K562 (cell line): ENCODE data around the gene ARL2. TPM values are rescaled to one million over a fixed set of nuclear protein-coding genes. Genes with fewer than 3 reads are reported as not detected.
A peak's percentile ranks its signal among the peaks of the same experiment; 100 is the strongest.

ENCODE experiments used
- BMI1 ChIP-seq: fragments of 150-350 bp; IDR thresholded peaks from 2 replicates; pipeline ENCODE4 v1.6.1; 2014; ENCODE audit warnings: low read length
- CBFA2T2 ChIP-seq: fragments of 450-650 bp; conservative IDR thresholded peaks from 2 replicates; pipeline ENCODE4 v1.6.1; 2017; ENCODE audit warnings: mild to moderate bottlenecking
- CBX5 ChIP-seq: IDR thresholded peaks from 2 replicates; pipeline ENCODE4 v1.6.1; 2014; ENCODE audit warnings: low read depth, borderline replicate concordance
- CGGBP1 ChIP-seq: fragments of 250-450 bp; sonication (Bioruptor Pico); IDR thresholded peaks from 2 replicates; pipeline ENCODE4 v1.9.0; 2021; ENCODE audit warnings: mild to moderate bottlenecking
- EHMT2 ChIP-seq: fragments of 450-650 bp; IDR thresholded peaks from 2 replicates; pipeline ENCODE4 v1.6.1; 2018; ENCODE audit warnings: antibody characterized with exemption
- FOXA1 ChIP-seq: fragments of 450-650 bp; IDR thresholded peaks from 2 replicates; pipeline ENCODE4 v1.6.1; 2016; ENCODE audit warnings: mild to moderate bottlenecking, borderline replicate concordance
- HLTF ChIP-seq: fragments of 450-650 bp; IDR thresholded peaks from 2 replicates; pipeline ENCODE4 v1.6.1; 2016
- HNRNPK ChIP-seq: fragments of 200-400 bp; formaldehyde crosslinking; IDR thresholded peaks from one replicate; pipeline ENCODE4 v1.6.1; 2018; ENCODE audit warnings: mild to moderate bottlenecking, low read depth, low read length; ENCODE audit not compliant: poor library complexity, severe bottlenecking
- ID3 ChIP-seq, 2 experiments: fragments of 250-450 bp in 1 of 2; fragments of 450-650 bp in 1 of 2; sonication (Bioruptor Pico) in 1 of 2; IDR thresholded peaks; 2 replicates each; pipeline versions ENCODE4 v1.6.1 to v1.8.0; 2016 to 2021; ENCODE audit warnings: mild to moderate bottlenecking in 2 of 2, moderate library complexity in 2 of 2, missing compliant biosample characterization in 1 of 2, missing genetic modification characterization in 1 of 2
- KAT8 ChIP-seq: fragments of 450-650 bp; IDR thresholded peaks from 2 replicates; pipeline ENCODE4 v1.6.1; 2016; ENCODE audit warnings: low read depth, mild to moderate bottlenecking
- NEUROD1 ChIP-seq: fragments of 150-350 bp; IDR thresholded peaks from 2 replicates; pipeline ENCODE4 v1.6.1; 2014; ENCODE audit warnings: borderline replicate concordance, low read length, low read depth; ENCODE audit not compliant: partially characterized antibody
- NFRKB ChIP-seq: fragments of 450-650 bp; IDR thresholded peaks from 2 replicates; pipeline ENCODE4 v1.6.1; 2016; ENCODE audit warnings: low read depth
- PHF21A ChIP-seq: fragments of 450-650 bp; IDR thresholded peaks from 2 replicates; pipeline ENCODE4 v1.6.1; 2017; ENCODE audit warnings: low read depth, borderline replicate concordance
- PHF8 ChIP-seq: fragments of 200-600 bp; sonication (generic); IDR thresholded peaks from 2 replicates; pipeline ENCODE4 v1.6.1; 2012; ENCODE audit warnings: mixed run types, mild to moderate bottlenecking, inconsistent platforms, low read length, moderate library complexity, borderline replicate concordance
- PTTG1 ChIP-seq: fragments of 450-650 bp; IDR thresholded peaks from 2 replicates; pipeline ENCODE4 v1.6.1; 2016; ENCODE audit warnings: low read depth, mild to moderate bottlenecking, missing genetic modification characterization, missing compliant biosample characterization
- RBM34 ChIP-seq: fragments of 200-400 bp; formaldehyde crosslinking; IDR thresholded peaks from 2 replicates; pipeline ENCODE4 v1.6.1; 2018; ENCODE audit warnings: low read length, borderline replicate concordance; ENCODE audit not compliant: insufficient read depth
- ZEB2 ChIP-seq: fragments of 450-650 bp; IDR thresholded peaks from 2 replicates; pipeline ENCODE4 v1.6.1; 2016
- ZNF140 ChIP-seq: fragments of 250-450 bp; sonication (Bioruptor Pico); IDR thresholded peaks from 2 replicates; pipeline ENCODE4 v1.8.0; 2021; ENCODE audit warnings: moderate library complexity, mild to moderate bottlenecking, inconsistent platforms
- ZNF324 ChIP-seq: fragments of 250-450 bp; sonication (Bioruptor Pico); IDR thresholded peaks from 2 replicates; pipeline ENCODE4 v1.4.0; 2020; ENCODE audit warnings: mild to moderate bottlenecking
- ZNF583 ChIP-seq: fragments of 250-450 bp; sonication (Bioruptor Pico); IDR thresholded peaks from 2 replicates; pipeline ENCODE4 v1.4.0; 2020
- ZNF77 ChIP-seq: fragments of 250-450 bp; sonication (Bioruptor Pico); IDR thresholded peaks from 2 replicates; pipeline ENCODE4 v1.5.0; 2020
- ZNF778 ChIP-seq: fragments of 450-650 bp; formaldehyde crosslinking; IDR thresholded peaks from 2 replicates; pipeline ENCODE4 v1.4.0; 2020; ENCODE audit warnings: mild to moderate bottlenecking, moderate library complexity
- polyA plus RNA-seq, 8 experiments: library from polyadenylated mRNA; depleted of rRNA in 4 of 8; stranded (reverse) in 5 of 8; unstranded in 3 of 8; fragments of >200 nt; fragmentation: Nextera tagmentation in 2 of 8; fragmentation: Illumina TruSeq in 1 of 8; extraction: Ambion mirVana in 2 of 8; extraction: Trizol in 1 of 8; gene quantifications; 2 replicates each; pipeline versions ENCODE4 v1.2.1 to v1.2.3, GENCODE V29; 2011 to 2014; ENCODE audit warnings: inconsistent platforms in 1 of 8, missing spikeins in 1 of 8
- total RNA-seq, 7 experiments: library from RNA; depleted of rRNA in 6 of 7; stranded (reverse); fragments of >200 nt in 6 of 7; fragmentation: Illumina TruSeq in 2 of 7; extraction: Trizol in 2 of 7; gene quantifications; 2 replicates each; pipeline versions ENCODE4 v1.2.1 to v1.2.3, GENCODE V29; 2011 to 2021; ENCODE audit warnings: low replicate concordance in 1 of 7
- TF ChIP-seq, protein P1 (sequence below): fragments of 250-450 bp; sonication (Bioruptor Pico); IDR thresholded peaks from 2 replicates; pipeline ENCODE4 v1.4.0; 2020; ENCODE audit warnings: mild to moderate bottlenecking, moderate library complexity
- TF ChIP-seq, protein P2 (sequence below): IDR thresholded peaks from 2 replicates; pipeline ENCODE4 v1.6.1; 2011; ENCODE audit warnings: borderline replicate concordance, low read depth, mild to moderate bottlenecking, moderate library complexity, low read length; ENCODE audit not compliant: insufficient read depth, poor library complexity, severe bottlenecking

ARL2 gene
- total and polyA plus RNA-seq, 9 of the 15 experiments (the other 6 are each of a cell fraction or from before 2014, with no cell fraction given) = 5.7 to 154 (median 92.2) TPM

DNA sequence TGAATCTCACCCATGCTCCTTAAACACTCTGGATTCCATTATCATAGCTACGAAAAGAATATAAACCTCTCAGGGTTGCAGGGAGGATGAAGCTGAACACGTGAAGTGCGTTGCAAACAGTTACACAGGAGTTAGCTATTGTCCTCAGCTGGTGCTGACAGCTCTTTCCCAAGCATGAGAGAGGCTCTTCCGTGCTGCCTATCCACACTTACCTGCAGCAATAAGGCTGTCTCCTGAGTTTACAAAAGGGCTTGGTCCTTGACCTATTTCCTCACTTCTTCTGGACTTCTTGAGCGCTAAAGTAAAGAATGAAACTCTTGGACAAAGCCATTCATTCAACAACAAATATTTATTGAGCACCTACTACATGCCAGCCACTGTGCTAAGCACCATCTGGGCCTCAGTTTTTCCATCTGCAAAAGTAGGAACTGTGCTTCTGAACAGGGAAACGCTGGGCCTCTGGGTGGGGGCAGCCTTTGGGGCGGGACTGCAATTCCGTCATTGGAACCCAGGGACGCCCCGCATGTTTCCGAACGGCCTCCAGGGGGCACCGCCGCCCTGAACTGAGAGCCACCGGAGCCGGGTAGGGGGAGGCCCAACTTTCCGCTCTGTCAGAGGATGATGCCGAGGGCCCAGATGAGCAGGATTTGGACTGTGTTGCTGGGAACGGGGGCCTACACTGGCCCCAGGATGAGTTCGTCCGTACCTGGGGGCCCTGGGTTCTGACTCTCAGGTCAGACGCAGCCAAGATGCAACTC lies 651 bp upstream of the ARL2 start (continued):
- no peak for TF ChIP-seq BMI1
- TF ChIP-seq ID3 (CRISPR knock-in tag; IDR thresholded peaks at IDR 0.05) = no peak
- no peak for TF ChIP-seq ID3 (tag; IDR thresholded peaks at IDR 0.05)
- no peak for TF ChIP-seq PHF8
- TF ChIP-seq PTTG1 (tag) = no peak
- TF ChIP-seq ZNF583 (CRISPR knock-in tag) = no peak
- no peak for TF ChIP-seq CGGBP1
- no peak for TF ChIP-seq FOXA1
- TF ChIP-seq NFRKB = no peak
- TF ChIP-seq PHF21A = no peak
- no peak for TF ChIP-seq KAT8
- TF ChIP-seq, protein P1, sequence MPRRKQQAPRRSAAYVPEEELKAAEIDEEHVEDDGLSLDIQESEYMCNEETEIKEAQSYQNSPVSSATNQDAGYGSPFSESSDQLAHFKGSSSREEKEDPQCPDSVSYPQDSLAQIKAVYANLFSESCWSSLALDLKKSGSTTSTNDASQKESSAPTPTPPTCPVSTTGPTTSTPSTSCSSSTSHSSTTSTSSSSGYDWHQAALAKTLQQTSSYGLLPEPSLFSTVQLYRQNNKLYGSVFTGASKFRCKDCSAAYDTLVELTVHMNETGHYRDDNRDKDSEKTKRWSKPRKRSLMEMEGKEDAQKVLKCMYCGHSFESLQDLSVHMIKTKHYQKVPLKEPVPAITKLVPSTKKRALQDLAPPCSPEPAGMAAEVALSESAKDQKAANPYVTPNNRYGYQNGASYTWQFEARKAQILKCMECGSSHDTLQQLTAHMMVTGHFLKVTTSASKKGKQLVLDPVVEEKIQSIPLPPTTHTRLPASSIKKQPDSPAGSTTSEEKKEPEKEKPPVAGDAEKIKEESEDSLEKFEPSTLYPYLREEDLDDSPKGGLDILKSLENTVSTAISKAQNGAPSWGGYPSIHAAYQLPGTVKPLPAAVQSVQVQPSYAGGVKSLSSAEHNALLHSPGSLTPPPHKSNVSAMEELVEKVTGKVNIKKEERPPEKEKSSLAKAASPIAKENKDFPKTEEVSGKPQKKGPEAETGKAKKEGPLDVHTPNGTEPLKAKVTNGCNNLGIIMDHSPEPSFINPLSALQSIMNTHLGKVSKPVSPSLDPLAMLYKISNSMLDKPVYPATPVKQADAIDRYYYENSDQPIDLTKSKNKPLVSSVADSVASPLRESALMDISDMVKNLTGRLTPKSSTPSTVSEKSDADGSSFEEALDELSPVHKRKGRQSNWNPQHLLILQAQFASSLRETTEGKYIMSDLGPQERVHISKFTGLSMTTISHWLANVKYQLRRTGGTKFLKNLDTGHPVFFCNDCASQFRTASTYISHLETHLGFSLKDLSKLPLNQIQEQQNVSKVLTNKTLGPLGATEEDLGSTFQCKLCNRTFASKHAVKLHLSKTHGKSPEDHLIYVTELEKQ (CRISPR knock-in tag) = no peak
- no peak for TF ChIP-seq ZNF778 (CRISPR knock-in tag)
- TF ChIP-seq HNRNPK = no peak
- no peak for TF ChIP-seq EHMT2
- no peak for TF ChIP-seq CBFA2T2
- TF ChIP-seq HLTF = peak; percentile 90; the same call in 1 of the 2 replicates
- TF ChIP-seq NEUROD1 = no peak
- no peak for TF ChIP-seq ZNF77 (CRISPR knock-in tag)
- no peak for TF ChIP-seq ZNF324 (CRISPR knock-in tag)
- TF ChIP-seq RBM34 = no peak
- TF ChIP-seq CBX5 = 0 out of 2 replicates have a peak, but pooled peaks have one; percentile 5
- TF ChIP-seq, protein P2, sequence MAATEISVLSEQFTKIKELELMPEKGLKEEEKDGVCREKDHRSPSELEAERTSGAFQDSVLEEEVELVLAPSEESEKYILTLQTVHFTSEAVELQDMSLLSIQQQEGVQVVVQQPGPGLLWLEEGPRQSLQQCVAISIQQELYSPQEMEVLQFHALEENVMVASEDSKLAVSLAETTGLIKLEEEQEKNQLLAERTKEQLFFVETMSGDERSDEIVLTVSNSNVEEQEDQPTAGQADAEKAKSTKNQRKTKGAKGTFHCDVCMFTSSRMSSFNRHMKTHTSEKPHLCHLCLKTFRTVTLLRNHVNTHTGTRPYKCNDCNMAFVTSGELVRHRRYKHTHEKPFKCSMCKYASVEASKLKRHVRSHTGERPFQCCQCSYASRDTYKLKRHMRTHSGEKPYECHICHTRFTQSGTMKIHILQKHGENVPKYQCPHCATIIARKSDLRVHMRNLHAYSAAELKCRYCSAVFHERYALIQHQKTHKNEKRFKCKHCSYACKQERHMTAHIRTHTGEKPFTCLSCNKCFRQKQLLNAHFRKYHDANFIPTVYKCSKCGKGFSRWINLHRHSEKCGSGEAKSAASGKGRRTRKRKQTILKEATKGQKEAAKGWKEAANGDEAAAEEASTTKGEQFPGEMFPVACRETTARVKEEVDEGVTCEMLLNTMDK = peak; percentile 41
- no peak for TF ChIP-seq ZNF140 (CRISPR knock-in tag)
- TF ChIP-seq ZEB2 = peak; percentile 60; the same call in 1 of the 2 replicates
